ENCODE results near the gene CEP350.

Gene CEP350

GRCh38 chr1:180065408-180065807, 110.8 kb downstream of the CEP350 start:
- no peak for DNase-seq

DNA sequence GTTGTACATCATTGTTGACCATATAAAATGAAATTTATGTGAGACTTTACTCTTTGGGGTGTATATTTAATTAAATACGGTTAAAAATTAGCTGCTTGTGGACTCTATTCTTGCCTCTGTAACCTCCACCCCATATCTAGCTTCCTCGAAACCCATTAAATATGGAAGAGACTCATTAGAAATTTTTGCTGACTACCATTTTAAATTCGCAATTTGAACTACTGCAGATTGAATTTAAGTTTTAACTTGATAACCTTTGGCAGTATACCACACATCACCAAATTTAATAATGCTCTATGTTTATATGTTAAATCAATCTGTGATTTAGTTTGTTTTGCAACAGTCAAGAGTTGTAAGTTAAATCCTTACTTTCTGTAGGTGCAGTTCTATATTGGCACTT, 111.5 kb downstream of the CEP350 start:
- no peak for DNase-seq

DNA sequence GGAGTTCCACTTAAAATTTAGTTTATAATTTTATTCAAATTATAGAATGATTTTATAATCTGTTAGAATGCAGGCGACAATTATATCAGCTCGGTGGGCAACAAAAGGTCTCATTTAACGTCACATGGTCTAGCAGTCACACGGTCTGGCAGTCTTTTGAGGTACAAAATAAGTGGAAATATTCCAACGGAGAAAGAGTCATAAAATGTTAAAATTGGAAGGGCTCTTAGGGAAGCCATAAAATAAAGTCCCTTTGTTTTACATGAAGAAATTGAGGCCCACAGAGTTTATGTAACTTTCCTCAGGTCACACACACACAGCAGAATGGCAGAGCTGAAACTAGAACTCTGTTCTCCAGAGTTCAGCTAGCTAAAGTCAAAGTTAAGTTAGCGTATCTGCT, 115.7 kb downstream of the CEP350 start:
- DNase-seq = no peak

- no peak for DNase-seq
Measured at GRCh38 chr1:180071759-180072158, 117.1 kb downstream of the CEP350 start.

- DNase-seq = no peak
Measured at GRCh38 chr1:180080439-180080838, 125.8 kb downstream of the CEP350 start.

DNA sequence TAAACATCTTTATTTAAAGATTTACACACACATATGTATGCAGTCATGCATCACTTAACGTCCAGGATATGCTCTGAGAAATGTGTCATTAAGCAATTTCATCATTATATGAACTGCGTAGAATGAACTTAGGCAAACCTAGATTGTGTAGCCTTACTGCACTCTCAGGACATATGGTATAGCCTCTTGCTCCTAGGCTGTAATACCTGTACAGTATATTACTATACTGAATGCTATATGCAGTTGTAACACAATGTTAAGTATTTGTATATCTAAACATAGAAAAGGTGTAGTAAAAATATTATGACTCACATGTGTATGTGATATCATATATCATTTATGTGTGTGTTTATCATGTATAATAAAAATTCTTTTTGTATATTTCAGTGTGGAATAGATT, 126.9 kb downstream of the CEP350 start:
- DNase-seq = no peak

DNA sequence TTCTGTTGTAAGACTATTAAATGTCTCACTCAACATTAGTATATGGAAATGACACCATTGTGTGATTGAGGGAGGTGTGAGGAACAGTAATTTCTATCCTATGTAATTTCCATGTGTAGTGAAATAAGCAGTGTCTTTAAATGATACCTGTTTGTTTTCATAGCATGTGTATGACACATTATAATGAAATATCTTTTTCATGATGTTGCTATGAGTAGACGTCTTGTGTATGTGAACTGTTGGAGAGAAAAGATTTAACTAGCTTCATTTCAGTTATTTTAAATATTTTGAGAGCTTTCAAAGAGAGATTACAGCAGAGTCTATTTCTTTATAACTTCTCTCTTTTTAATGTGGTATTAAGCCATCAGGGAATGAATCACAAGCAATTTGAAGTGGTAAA, 128.6 kb downstream of the CEP350 start:
- no peak for DNase-seq

- DNase-seq = no peak
Measured at GRCh38 chr1:180084867-180085266, 130.3 kb downstream of the CEP350 start.

- DNase-seq = no peak
Measured at GRCh38 chr1:180085331-180085730, 130.7 kb downstream of the CEP350 start.

DNA sequence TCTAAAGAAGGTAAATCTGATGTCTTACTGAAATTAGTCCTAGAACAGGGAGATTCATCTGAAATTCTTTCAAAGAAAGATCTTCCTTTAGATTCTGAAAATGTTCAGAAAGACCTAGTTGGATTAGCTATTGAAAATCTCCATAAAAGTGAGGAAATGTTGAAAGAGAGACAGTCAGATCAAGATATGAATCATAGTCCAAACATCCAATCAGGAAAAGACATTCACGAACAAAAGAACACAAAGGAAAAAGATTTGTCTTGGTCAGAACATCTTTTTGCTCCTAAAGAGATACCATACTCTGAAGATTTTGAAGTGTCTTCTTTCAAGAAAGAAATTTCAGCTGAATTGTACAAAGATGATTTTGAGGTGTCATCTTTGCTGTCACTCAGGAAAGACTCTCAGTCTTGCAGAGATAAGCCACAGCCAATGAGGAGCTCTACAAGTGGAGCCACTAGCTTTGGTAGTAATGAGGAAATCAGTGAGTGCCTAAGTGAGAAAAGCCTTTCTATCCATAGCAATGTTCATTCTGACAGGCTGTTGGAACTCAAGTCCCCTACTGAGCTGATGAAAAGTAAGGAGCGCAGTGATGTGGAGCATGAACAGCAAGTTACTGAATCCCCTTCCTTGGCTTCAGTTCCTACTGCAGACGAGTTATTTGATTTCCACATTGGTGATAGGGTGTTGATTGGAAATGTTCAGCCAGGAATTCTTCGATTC, 138.5 kb downstream of the CEP350 start:
- DNase-seq = no peak

DNA sequence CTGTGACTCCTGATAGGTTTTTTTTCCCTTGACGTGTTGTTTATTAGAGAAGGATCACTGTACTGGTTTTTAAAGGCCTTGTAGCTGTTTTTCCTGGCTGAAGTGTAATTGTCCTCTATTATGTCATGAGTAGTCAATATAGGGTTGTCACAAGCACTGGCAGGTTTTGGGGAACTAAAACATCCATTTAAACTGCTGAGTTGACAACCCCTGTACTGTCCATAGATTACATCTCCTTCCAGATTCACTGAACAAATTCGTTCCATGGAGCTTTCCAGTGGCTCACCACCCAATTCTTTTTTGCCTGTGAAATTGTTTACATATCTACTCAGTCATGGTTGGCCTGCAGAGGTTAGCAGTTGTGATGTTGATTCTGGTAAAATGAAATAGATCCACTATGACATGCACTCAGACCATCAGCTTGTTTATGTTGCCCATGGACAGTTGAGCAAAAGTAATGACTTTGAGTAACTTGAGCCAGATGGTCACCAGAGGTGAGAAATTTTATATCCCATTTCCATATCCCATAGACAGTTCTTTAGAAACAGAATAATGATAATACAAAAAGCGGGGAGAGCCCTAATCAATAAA, 140.2 kb downstream of the CEP350 start:
- DNase-seq = no peak

GRCh38 chr1:180096584-180097325, 142.1 kb downstream of the CEP350 start:
- DNase-seq = no peak

DNA sequence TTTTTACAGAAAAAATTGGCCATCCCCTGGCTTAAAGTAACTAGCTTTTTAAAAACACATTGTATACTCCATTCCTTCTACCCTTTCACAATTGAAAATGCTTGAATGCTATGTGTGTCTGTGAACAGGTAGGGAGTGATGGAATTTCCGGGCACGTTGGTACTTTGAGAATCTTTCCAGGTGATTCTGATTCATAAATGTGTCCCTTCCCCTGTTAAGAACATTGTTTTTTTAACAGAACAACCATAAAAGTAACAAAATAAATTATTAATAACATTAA, 142.7 kb downstream of the CEP350 start:
- no peak for DNase-seq

DNA sequence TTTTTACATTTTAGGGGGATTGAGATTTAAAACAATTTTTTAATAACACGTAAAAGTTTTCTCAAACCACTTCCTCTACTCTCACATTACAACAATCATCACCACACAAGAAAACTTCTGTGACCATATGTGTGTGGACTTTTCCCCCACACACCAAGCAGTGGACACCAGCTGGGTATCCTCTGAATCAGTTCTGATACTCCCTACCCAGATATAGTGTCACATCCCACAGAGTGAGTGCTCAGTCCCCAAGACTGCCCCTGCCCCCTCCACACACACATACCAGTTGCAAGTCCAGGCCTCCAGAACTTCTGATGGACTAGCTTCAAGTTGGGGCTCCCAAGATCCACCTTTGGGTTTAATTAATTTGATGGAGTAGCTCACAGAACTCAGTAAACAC, 146.8 kb downstream of the CEP350 start:
- no peak for DNase-seq

- no peak for DNase-seq
Measured at GRCh38 chr1:180103819-180104218, 149.2 kb downstream of the CEP350 start.

DNA sequence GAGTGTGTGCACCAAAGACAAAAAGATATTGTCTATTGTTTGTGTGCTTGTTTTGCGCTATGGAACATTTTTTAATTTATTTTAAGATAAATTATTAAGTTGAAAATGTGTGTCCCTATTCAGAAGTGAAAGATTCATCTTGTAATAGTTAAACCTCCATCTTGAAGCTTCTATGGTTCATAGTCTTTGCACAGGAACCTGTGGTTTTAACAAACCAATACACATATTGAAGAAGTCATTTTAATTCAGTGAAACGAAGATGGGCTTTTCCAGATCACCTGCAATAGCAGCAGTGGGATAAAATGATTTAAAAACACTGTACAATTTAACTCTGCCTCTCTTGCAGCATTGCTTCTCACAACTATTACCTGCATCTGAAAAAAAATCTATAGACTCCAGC, 157.5 kb downstream of the CEP350 start:
- no peak for DNase-seq

GRCh38 chr1:180112984-180113647, 158.5 kb downstream of the CEP350 start:
- DNase-seq = no peak

DNA sequence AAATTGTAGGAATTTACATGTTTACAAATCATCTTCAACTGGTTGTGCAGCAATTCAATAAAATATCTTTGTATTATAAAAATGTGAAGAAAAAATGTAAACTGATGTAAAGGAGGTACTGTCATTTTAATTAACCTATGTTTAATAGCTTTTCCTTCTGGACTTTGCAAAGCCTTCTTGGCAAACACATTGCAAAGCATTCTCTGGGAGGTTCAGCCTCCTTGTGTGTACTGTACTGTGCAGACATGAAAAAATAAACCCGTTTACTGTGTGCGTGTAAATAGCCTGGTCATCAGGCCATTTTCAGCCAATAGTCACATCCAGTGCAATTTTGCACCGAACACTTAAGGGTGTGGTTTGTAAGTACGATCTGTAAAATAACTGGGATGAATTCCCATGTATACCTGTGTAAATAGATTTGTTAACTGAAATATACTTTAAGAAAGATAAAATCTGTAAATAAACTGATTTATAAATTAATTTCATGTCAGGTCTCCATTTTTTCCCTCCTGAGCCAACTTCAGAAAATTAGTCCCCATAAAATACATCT, 159.9 kb downstream of the CEP350 start:
- DNase-seq = no peak

GRCh38 chr1:180116964-180117763, 162.6 kb downstream of the CEP350 start:
- no peak for DNase-seq

DNA sequence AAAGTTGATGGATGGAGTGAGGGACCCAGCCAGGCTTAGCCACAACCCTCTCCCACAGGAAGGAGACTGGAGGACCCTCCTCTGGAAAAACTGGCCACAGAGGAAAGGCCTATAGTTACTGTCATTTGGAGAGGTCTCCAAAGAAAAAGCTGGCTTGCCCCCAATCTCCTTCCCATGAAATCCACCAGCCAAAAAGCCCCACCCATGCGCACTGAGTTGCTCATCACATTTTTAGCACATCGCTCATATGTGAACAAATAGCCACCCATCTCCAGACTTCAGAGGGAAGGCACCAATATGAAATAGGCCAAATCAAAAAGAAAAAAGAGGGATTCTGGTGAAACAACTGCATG, 163.1 kb downstream of the CEP350 start:
- no peak for DNase-seq

GRCh38 chr1:180119837-180120236, 165.2 kb downstream of the CEP350 start:
- DNase-seq = no peak

GRCh38 chr1:180123463-180123936, 168.9 kb downstream of the CEP350 start:
- no peak for DNase-seq

DNA sequence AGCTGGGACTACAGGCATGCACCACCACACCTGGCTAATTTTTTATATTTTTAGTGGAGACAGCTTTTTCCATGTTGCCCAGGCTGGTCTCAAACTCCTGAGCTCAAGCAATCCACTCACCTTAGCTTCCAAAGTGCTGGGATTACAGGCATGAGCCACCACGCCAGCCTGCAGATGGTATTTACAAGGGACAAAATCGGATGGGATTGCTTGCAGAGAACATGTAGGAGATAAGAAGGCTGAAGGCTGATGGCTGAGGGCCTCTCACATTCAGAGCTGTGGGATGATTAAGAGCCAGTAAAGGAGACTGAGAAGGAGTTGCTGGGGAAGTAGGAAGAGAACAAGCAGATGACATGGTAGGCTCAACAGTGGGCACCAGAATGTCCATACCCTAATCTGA, 176.0 kb downstream of the CEP350 start:
- DNase-seq = no peak
